GM19438 (cell line): ENCODE results near the gene ZNF580.

Source experiments
- ATAC-seq: cut with Tn5 transposase; IDR thresholded peaks from one replicate; pipeline ENCODE4 v1.9.1; 2021; ENCODE audit warnings: low read depth; ENCODE audit not compliant: unreplicated experiment

The ZNF580 gene

DNA sequence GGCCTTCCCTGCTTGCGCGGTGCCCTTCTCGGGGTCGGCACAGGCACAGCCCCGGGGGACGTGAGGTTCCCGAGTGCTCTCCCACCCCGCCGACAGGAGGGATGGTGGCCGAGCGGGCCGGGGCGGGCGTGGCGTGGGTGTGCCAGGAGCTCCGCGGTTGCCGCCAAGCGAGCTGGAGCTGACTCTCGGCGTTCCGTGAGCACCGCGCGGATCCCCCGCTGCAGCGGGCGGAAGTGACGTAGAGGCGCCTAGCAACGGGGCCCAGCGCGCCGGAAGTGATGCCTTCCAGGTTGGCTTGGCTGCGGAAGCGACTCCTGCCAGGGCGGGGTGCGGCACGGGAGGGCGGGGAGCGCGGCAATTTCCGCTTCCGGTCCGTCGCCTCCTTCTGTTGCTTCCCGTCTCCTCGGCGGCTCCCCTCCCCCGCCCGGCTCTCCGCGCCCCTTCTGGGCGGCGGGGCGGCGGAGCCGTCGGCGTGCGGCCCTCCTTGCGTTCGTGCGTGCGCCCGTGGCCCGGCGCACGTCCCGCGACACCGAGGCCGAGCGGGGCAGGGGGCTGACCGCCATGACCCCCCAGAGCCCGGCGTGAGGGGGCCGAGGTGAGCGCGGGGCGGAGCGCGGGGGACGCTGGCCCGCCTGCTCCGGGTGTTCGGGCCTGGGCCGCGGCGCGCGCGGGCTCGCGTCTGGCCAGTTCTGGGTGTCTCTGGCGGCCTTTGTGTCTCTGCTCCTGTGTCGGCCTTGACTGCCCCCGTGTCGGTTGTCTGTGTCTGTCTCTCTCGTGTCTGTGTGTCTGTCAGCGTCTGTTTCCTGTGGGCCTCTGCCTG, 34.2 kb downstream of the ZNF580 start, which contains the start of gene EPN1:
Gene EPN1, plus strand, starts transcription at position 386 of the 820 bp plus-strand sequence. CDS start 3,402 bp downstream, outside the sequence.
- peak; percentile 59 for ATAC-seq

DNA sequence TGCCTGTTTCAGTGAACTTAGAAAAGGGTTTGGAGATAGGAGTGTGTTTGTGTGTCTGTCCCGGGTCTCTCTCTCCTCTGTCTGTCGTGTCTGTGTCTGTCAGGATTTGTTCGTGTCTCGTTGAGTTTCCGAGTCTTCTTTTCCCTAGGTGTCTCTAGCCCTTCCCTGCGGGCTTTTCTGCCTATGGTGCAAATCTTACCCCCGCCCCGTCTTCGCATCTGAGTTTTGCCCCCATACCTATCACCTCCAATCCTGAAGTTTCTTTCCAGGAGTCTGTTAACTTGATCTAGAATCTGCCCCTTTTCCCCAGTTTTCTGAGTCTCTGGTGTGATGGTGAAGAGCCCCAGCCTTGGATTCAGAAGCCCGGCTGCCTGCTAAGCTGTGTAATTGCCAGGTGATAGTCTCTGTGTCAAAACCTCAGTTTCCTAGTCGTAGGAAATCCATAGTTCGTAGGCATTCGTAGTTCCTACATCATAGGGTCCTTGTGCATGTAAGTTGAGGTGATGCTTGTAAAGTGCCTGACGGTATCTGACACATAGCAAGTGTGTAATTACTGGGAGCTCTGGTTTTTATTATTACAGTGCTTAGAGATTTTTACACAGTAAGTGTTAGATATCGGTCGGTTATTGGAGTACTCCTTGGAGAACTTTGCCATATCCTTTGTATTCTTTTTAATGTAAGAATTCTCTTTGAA, 35.0 kb downstream of the ZNF580 start:
- no peak for ATAC-seq

DNA sequence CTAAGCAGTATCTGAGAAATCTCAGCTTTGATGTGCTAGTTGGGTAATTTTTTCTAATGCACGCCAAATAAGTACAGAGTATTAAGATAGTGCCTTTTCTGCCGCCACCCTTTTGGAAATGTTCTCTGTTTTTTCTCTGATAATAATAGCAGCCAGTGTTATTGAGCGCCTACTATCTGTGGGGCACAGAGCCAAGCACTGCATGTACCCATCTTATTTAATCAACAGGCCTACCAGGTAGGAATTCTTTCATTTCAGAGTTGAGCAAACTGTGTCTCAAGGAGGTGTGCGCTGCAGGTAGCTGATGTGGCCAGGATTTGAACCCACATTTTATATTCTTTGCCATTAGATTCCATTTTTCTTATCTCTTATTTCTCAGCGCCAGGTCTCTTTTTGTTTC, 35.6 kb downstream of the ZNF580 start:
- ATAC-seq: no peak

DNA sequence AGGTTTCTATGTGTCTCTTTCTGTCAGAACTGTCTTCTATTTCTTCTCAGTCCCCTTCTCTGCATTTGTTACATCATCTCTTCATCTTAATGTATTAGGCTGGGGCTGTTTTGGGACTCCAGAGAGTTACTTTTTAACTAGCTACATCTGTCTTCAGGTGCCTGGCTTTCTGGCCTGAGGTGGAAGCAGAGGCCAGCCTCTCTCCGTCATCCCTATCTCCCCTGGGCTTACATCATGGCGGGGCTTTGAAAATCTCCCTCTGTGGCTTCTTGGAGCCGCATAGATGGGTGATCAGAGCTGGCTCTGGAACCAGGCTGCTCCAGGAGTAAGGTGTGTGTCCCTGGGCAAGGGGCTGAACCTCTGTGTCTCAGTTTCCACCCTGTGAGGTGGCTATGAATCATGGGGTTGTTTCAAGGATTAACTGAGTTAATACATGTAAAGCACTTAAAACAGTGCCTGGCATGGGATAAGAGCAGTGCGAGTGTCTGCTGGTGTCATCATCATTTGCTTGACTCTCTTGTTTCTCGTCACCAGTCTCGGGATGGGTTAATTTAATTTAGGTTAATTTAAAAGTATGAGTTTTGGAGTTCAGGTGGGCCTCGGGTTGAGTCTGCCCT, 36.2 kb downstream of the ZNF580 start:
- ATAC-seq: no peak

DNA sequence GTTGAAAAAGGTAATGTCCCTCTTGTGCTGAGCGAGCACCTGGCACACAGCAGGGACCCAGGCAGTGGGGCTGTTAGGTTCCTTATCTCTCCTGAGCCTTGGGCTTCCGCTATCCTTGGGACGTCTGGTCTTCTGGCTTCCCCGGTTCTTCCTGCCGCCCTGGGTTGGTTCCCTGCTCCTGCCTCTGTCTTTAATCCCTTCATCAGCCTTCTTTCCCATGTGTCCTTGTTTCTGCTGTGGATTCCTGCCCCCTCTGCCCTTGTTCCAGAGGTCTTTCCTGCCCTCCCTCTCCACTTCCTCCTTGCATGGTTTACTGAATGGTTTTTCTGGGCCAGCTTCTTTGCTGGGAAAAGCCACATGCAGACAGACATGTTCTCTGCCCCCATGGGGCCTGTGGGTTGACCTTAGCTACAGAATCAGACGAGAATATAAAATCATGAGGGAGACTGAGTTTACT, 36.8 kb downstream of the ZNF580 start:
- ATAC-seq: no peak

DNA sequence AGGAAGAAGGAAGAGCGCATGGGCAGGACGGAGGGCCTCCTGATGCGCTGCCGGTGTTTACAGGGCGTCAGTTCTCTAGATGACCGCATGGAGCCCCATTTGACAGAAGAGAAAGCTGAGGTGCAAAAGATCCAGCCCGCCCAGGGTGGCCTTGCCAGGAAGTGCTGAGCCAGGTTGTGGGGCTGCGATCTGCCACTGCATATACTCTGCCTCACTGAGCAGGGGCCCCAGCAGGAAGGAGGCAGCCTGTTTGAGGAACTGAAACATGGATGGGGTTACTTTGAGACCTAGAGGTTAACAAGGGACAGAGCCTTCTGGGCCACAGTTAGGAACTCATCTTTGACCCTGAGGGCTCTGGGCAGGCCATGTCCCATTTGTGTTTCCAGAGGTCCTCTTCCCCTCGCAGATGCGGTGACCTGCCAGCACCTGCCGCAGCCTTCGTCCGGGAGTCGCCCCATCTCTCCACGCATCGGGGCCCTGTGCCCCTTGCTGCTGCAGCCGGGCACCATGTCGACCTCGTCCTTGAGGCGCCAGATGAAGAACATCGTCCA, 37.4 kb downstream of the ZNF580 start:
- peak; percentile 56 for ATAC-seq

DNA sequence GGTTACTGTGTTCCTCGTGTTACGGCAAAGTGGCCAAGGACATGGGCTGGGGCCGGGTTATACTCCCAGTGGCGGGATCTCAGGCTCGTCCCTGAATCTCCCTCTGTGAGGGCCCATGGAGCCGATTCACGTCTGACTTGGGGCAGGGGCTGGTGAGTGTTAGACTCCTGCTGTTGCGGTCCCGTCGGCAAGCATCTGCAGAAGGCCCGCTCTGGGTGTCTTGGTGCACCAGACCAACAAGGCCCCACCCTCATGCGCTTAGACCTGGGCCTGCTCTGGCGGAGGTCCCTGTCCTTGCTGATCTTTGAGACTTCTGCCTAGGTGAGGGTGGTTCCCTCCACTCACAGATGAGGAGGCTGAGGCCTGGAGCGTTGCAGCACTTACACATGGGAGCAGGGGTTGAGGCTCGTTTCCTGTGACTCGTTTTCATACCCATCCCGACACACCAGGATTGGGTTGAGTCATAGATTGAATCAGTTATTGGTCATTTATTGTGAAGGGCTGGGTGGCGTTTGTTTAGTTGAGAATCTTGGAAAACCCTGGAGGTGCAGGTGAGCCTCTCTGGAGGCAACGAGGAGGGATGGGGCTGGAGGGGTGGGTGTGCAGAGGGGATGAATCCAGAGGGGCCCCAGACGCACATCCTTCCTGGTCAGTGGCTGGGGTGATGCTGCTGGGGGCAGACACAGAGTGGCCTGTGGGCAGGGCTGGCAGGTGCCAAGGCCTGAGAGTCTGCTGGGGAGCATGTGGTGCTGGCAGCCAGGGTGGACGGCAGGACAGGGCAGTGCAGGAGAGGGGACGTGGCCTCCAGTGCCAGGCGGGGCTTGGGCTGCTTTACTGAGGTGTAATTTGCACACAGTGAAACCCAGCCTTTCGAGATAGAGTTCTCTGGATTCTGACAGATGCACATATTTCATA, 38.8 kb downstream of the ZNF580 start:
- no peak for ATAC-seq

DNA sequence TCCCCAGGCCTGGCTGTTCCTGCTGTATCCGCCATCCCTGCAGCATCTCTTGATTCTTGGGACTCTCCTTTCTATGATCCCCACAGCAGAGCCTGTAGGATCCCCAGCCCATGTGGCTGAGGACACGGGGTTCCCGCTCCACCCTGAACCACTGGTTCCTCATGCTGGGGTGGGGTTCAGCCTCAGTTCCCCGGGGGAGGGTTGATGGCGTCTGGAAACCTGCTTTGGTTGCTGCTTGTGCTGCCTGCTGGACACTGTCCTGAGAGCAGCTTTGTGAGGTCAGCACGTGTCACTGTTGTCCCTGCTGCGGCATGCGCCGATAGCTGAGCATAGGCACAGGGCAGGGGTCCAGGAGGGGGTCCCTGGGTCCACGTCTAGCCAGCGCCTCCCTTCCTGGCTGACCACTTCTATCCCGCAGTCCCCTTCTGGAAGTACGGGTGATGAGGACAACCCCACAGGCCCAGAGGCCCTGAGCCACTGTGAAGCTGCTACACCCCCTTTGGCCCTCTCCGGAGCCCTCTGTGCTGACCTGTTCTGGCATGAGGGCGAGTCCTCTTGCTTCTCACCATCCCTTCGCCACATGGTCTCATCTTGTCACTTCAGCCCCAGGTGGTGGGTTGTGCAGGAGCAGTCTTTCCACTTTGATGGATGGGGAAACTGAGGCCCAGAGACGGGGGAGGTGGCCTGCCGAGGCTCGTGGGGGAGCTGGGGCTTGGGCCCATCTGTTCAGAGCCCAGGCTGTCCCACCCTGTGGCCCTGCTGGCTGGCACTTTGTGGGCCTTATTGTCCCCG, 39.7 kb downstream of the ZNF580 start:
- no peak for ATAC-seq

DNA sequence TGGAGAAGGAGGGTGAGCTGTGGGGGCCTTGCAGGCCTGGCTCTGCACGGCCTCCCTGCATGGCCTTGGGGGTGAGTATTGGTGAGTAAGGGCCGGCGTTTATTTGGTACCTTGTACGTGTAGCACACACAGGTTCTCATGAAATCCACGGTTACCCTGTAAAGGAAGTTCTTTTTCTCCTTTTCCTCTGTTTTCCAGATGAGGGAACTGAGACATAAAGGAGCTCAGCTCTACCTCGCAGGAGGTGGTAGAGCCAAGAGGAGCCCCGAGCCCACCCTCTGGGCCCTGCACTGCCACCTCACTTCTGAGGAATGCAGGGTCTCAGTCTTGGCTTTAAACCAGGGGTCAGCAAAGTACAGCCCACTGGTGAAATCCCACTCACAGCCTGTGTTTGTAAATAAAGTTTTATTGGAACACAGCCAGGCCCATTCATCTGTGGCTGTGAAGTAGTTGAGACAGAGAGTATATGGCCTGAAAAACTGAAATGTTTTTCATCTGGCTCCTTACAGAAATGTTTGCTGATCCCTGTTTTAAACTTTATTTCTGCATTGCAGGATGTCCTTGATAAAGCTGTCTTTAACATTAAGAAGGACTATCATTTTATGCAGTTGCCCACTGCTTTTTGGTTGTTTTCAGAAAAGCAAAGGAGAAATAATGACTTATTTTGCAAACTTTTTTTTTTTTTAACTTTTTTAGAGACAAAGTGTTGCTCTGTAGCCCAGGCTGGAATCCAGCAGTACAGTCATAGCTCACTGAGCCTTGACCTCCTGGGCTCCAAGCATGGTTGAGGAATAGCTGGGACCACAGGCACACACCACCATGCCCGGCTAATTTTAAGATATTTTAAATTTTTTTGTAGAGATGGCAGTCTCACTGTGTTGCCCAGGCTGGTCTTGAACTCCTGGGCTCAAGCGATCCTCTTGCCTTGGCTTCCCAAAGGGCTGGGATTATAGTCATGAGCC, 40.6 kb downstream of the ZNF580 start:
- ATAC-seq: no peak

DNA sequence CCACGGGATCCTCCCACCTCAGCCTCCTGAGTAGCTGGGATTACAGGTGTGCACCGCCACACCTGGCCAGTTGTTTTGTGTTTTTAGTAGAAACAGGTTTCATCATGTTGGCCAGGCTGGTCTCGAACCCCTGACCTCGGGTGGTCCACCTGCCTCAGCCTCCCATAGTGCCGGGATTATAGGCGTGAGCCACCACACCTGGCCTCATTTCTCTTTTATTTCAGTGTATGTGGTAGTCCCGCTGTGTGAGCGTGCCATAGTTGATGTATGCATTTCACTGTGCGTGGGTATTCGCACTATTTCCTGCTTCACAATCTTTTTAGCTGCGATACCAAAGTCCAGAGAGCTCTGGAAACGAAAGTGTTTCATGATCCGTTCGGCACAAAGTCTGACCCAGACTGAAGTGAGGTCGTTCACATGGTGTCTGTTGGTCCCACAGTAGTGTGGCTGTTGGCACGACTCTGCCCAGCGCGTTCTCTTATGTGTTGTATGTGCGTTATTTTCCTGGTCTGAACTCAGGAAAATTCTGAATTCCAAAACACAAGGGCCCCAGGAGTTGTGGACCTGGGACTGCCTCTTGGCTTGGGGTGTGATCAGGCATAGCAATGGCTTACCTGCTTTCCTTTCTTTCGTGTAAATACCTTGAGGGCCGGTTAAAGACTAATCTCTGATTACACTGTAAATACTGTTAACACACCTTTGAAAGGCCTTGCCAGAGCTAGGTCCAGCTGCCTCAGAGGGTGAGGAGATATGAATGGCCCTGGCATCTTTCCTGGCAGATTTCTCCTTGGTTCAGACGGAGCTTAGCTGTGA, 42.9 kb downstream of the ZNF580 start:
- ATAC-seq: no peak

DNA sequence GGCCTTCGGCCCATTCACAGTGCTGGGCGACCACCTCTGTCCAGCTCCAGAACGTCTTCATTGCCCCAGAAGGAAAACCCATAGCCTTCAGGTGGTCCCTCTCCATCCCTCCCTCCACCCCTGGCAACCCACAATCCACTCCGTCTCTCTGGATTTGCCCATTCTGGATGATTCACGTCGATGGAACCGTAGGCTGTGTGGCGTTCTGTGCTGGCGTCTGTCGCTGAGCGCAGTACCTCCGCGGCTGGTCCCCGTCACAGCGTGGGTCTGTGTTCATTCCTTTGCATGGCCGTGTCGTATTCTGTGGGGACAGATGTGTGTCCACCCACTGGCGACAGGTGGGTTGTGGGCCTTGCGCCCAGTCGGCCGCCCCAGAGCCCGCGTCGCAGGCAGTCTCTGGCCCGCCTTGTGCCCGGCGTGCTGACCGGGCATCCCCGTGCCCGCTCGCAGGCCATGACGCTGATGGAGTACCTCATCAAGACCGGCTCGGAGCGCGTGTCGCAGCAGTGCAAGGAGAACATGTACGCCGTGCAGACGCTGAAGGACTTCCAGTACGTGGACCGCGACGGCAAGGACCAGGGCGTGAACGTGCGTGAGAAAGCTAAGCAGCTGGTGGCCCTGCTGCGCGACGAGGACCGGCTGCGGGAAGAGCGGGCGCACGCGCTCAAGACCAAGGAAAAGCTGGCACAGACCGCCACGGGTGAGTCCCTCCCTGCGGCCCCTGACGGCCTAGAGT, 44.3 kb downstream of the ZNF580 start:
- no peak for ATAC-seq

DNA sequence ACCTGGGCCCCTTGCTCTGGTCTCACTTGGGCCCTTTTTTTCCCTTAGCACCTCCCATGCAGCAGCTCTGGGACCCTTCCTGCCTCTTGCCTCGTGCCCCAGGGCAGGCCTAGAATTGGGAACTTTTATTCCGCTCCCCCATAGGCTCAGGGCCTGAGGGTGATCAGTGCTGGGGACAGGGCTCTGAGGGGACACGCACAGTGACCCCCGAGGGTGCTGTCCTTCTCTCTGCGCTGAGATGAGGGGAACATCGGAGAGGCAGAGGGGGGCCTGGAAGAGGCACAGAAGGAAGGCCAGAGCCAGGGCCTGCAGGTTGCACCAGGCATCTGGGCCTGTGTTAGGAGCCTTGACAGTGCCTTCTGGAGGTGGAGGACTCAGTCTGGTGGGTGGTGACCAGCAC, 45.0 kb downstream of the ZNF580 start:
- no peak for ATAC-seq

DNA sequence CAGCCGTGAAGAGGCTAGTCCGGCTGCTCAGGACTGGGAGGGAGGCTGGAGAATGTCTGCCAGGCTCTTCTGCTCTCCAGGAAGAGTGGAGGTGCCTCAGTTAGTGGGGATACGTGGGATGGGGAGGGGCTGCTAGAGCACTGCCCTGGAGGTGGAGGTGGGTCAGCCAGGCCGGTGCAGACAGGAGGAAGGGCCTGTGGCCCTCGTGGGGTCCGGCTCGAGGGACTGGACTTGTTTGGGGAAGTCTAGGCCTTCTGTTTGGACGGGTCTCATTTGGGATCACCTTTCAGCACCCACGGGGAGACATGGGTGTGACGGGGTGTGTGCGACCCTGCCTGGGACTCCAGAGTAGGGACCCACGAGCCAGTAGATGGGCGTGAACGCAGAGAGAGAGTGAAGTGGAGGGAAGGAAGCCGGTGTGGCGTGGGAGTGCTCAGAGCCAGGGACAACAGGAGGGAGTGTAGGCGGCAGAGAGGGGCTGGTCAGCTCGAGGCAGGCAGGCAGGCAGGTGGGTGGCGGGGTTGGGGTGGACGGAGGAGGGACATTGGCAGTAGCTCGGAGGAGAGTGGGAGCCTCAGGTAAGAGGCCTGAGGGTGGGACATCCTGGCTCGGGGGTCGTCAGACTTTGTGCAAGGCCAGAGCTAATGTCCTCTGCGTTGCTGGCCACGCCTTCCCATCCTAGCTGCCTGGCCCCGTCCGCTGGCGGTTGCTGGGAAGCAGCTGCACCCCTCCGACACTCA, 45.7 kb downstream of the ZNF580 start:
- ATAC-seq: no peak

DNA sequence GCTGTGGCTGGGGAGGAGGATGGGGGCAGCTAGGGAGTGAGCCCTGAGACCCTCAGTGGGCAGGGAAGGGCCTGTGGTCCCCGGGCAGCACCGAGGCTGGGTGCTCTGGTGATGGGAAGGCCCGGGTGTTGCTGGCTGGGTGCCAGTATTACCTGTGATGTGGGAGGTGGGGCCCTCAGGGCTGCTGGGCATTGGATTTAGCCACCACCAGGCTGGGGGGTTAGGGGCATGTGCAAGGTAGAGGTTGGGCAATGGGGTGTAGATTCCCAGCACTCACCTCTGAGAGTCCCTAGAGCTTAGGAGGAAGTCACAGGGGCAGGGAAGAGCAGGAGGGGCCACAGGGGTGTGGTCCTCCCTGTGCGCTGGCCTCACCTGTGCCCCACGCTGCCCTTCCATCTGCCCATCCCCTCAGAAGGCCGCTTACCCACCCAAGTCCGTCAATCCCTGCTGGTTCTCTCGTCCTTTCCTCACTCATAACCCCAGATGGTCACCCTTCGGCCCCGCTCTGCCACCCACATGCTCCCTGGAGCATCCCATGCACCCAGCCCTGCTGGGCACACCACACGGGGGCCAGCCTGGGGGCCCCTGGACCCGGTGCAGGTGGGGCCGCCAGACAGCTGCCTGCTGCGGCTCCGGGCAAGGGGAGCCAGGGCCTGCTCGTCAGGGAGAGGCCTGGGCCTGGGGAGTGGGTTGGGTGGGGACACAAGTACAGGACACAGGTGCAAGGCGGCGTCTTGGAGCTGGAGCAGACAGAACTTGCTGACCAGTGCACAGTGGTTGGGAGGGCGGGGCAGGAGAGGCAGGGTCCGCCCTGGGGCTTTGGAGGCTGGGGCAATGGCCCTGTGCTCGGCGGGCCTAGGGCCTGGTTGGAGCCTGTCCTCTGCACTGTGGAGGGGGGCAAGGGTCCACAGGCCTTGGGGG, 46.7 kb downstream of the ZNF580 start:
- ATAC-seq: no peak
